K562 (cell line): Measurements from ENCODE around the gene PEX7. TPM values are rescaled to one million over a fixed set of nuclear protein-coding genes. Genes with fewer than 3 reads are reported as not detected.

Experiments used
- ARID2 ChIP-seq: fragments of 450-650 bp; IDR thresholded peaks from 2 replicates; pipeline ENCODE4 v1.6.1; 2017; ENCODE audit warnings: antibody characterized with exemption, mild to moderate bottlenecking
- CEBPZ ChIP-seq: fragments of 150-350 bp; IDR thresholded peaks from 2 replicates; pipeline ENCODE4 v1.6.1; 2014; ENCODE audit warnings: low read depth, mild to moderate bottlenecking, low read length, borderline replicate concordance
- ESRRA ChIP-seq: fragments of 450-650 bp; IDR thresholded peaks from 2 replicates; pipeline ENCODE4 v1.6.1; 2014; ENCODE audit warnings: low read depth, mild to moderate bottlenecking, moderate library complexity, borderline replicate concordance
- EZH2 ChIP-seq: IDR thresholded peaks from 2 replicates; pipeline ENCODE4 v1.6.1; 2012; ENCODE audit warnings: low read depth, mild to moderate bottlenecking, inconsistent platforms, low read length, borderline replicate concordance
- HIVEP1 ChIP-seq: fragments of 250-450 bp; sonication (Bioruptor Pico); IDR thresholded peaks from 2 replicates; pipeline ENCODE4 v1.4.0; 2020; ENCODE audit warnings: mild to moderate bottlenecking
- ID3 ChIP-seq, 2 experiments: fragments of 250-450 bp in 1 of 2; fragments of 450-650 bp in 1 of 2; sonication (Bioruptor Pico) in 1 of 2; IDR thresholded peaks; 2 replicates each; pipeline versions ENCODE4 v1.6.1 to v1.8.0; 2016 to 2021; ENCODE audit warnings: mild to moderate bottlenecking in 2 of 2, moderate library complexity in 2 of 2, missing compliant biosample characterization in 1 of 2, missing genetic modification characterization in 1 of 2
- PRPF4 ChIP-seq: fragments of 200-400 bp; formaldehyde crosslinking; IDR thresholded peaks from one replicate; pipeline ENCODE4 v1.6.1; 2017; ENCODE audit warnings: low read length, low read depth, mild to moderate bottlenecking; ENCODE audit not compliant: insufficient read depth, poor library complexity, severe bottlenecking
- RNF219 ChIP-seq: fragments of 250-450 bp; sonication (Bioruptor Pico); IDR thresholded peaks from 2 replicates; pipeline ENCODE4 v1.5.0; 2022; ENCODE audit warnings: mild to moderate bottlenecking
- SMARCA4 ChIP-seq: fragments of 450-650 bp; IDR thresholded peaks from 2 replicates; pipeline ENCODE4 v1.6.1; 2016
- THRB ChIP-seq: fragments of 450-650 bp; formaldehyde crosslinking; conservative IDR thresholded peaks from 2 replicates; pipeline ENCODE4 v1.4.0; 2022; ENCODE audit warnings: mild to moderate bottlenecking, missing genetic modification characterization
- ZBTB7A ChIP-seq: IDR thresholded peaks from 2 replicates; pipeline ENCODE4 v1.6.1; 2011; ENCODE audit warnings: low read depth, mild to moderate bottlenecking, low read length, moderate library complexity, borderline replicate concordance; ENCODE audit not compliant: control insufficient read depth
- ZBTB9 ChIP-seq: fragments of 450-650 bp; formaldehyde crosslinking; IDR thresholded peaks from 2 replicates; pipeline ENCODE4 v1.4.0; 2020; ENCODE audit warnings: mild to moderate bottlenecking, moderate library complexity
- ZNF561 ChIP-seq: fragments of 450-650 bp; formaldehyde crosslinking; conservative IDR thresholded peaks from 2 replicates; pipeline ENCODE4 v1.4.0; 2020; ENCODE audit warnings: mild to moderate bottlenecking, moderate library complexity
- polyA plus RNA-seq, 8 experiments: library from polyadenylated mRNA; depleted of rRNA in 4 of 8; stranded (reverse) in 5 of 8; unstranded in 3 of 8; fragments of >200 nt; fragmentation: Nextera tagmentation in 2 of 8; fragmentation: Illumina TruSeq in 1 of 8; extraction: Ambion mirVana in 2 of 8; extraction: Trizol in 1 of 8; gene quantifications; 2 replicates each; pipeline versions ENCODE4 v1.2.1 to v1.2.3, GENCODE V29; 2011 to 2014; ENCODE audit warnings: inconsistent platforms in 1 of 8, missing spikeins in 1 of 8
- total RNA-seq, 7 experiments: library from RNA; depleted of rRNA in 6 of 7; stranded (reverse); fragments of >200 nt in 6 of 7; fragmentation: Illumina TruSeq in 2 of 7; extraction: Trizol in 2 of 7; gene quantifications; 2 replicates each; pipeline versions ENCODE4 v1.2.1 to v1.2.3, GENCODE V29; 2011 to 2021; ENCODE audit warnings: low replicate concordance in 1 of 7
- TF ChIP-seq, protein P1 (sequence below): fragments of 250-450 bp; sonication (Bioruptor Pico); IDR thresholded peaks from 2 replicates; pipeline ENCODE4 v1.9.0; 2021; ENCODE audit warnings: mild to moderate bottlenecking
- TF ChIP-seq, protein P2 (sequence below): sonication (generic); formaldehyde crosslinking; IDR thresholded peaks from 2 replicates; pipeline ENCODE4 v1.8.1; 2023; ENCODE audit warnings: mild to moderate bottlenecking, missing genetic modification reagents

Gene PEX7
- total and polyA plus RNA-seq, 9 of the 15 experiments (the other 6 are each of a cell fraction or from before 2014, with no cell fraction given) = 1.6 to 12.9 (median 9.1) TPM

- no peak for TF ChIP-seq PRPF4
- TF ChIP-seq THRB (CRISPR knock-in tag) = 0 out of 2 replicates have a peak, but pooled peaks have one; percentile 26
- TF ChIP-seq ESRRA = no peak
- 0 out of 2 replicates have a peak, but pooled peaks have one; percentile 8 for TF ChIP-seq ID3 (CRISPR knock-in tag; IDR thresholded peaks at IDR 0.05)
- no peak for TF ChIP-seq ID3 (tag; IDR thresholded peaks at IDR 0.05)
- peak; percentile 68; the same call in 1 of the 2 replicates for TF ChIP-seq ZBTB9
- TF ChIP-seq ZNF561 (CRISPR knock-in tag) = 0 out of 2 replicates have a peak, but pooled peaks have one; percentile 31
- TF ChIP-seq SMARCA4 = peak; percentile 57; the same call in 1 of the 2 replicates
- no peak for TF ChIP-seq HIVEP1 (CRISPR knock-in tag)
- no peak for TF ChIP-seq EZH2
- no peak for TF ChIP-seq RNF219 (CRISPR knock-in tag)
- no peak for TF ChIP-seq ZBTB7A
- TF ChIP-seq, protein P1, sequence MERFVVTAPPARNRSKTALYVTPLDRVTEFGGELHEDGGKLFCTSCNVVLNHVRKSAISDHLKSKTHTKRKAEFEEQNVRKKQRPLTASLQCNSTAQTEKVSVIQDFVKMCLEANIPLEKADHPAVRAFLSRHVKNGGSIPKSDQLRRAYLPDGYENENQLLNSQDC = no peak
- no peak for TF ChIP-seq CEBPZ
- TF ChIP-seq, protein P2, sequence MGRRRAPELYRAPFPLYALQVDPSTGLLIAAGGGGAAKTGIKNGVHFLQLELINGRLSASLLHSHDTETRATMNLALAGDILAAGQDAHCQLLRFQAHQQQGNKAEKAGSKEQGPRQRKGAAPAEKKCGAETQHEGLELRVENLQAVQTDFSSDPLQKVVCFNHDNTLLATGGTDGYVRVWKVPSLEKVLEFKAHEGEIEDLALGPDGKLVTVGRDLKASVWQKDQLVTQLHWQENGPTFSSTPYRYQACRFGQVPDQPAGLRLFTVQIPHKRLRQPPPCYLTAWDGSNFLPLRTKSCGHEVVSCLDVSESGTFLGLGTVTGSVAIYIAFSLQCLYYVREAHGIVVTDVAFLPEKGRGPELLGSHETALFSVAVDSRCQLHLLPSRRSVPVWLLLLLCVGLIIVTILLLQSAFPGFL (CRISPR knock-in tag) = no peak
- TF ChIP-seq ARID2 = no peak
These were observed 48.0 kb upstream of the PEX7 start (continued) for GRCh38 chr6:136774228-136775041.
